ENCODE measurements around the gene PYY. TPM values are rescaled to one million over a fixed set of nuclear protein-coding genes. Genes with fewer than 3 reads are reported as not detected.

PYY gene
- polyA plus RNA-seq, 1 donor from 2014 or later: not detected

DNA sequence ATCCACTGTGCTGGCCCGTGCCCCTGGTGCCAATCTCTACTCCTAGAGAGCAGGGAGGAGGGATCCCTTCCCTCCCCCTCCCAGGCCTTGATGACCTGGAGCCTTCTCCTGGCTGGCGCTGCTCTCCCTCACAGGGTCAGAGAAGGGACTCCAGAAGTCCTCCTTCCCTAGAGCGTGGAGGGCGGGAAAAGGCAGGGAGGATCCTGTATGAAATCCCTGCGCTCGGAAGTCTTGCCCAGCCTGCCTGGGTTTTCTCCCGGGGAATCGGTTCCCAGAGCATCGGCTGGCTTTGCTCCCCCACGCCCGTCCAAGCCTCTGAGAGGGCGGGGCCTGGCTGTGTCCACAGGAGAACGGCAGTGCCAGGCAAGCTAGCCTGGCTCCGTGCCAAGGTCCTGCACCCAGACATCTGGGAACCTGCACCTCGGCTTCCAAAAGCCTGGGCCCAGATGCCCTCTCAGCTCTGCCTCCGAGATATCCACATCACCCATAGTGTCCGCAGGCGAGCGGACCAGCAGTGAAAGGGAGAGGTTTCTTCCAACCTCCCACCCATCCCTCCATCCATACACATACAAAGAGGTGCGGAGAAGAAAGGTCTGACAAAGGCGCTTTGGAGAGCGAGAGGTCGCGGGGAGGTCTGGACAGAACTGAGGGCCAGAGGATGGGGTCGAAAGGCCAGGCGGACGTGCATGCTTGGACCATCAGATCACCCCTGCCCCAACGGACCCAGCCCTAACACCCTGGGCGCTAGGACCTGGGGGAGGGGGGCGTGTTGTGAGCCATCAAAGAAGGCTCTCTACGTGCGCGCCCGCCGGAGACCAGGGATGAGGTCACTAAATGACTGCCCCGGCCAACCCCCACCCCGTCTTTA is 47.5 kb downstream of the PYY start:
- Mint-ChIP-seq H3K9me3 (no peaks in the 10 kb centered on the region), H3K36me3 (no peaks in the 10 kb centered on the region), H3K4me3 (peak overlapping the region; percentile 23 to 91 (median 65)), H3K4me1 (peaks cover 5 to 8% (median 7%) of the 10 kb centered on the region in 3 donors), H3K27me3 (peaks cover 50% of the 10 kb centered on the region), H3K27ac (no peak overlapping the region)

DNA sequence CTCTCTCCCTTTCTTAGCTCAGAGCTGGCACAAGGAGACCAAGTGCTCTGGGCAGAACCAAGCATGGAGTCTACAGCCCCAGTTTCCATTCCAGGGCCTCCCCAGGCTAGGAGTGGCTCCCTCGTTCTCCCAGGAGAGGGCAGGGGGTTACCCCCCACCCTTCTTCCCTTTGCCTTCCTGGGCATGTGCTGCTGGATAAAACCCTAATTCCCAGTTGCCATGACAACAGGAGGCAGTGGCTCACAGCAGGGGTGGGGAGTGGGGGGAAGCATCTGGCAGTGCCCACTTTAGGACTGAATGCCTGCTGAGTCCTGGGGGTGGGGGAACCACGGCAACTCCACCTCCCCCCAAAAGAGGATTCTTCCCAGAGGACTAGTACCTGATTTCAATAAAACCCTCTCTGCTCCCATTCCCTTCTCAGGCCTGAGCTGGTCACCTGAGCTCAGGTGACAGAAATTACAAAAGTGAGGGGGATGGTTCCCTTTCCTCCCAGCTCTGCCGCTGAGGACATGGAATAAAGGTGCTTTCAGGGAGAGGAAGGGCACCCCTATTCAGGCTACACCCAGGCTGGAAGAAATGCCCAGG is 48.2 kb downstream of the PYY start:
- H3K27ac Mint-ChIP-seq: no peak overlapping the region
- H3K9me3 Mint-ChIP-seq: no peaks in the 10 kb centered on the region
- H3K4me1 Mint-ChIP-seq: peaks cover 5 to 13% (median 9%) of the 10 kb centered on the region in 3 donors
- H3K27me3 Mint-ChIP-seq: peaks cover 52% of the 10 kb centered on the region
- H3K4me3 Mint-ChIP-seq: no peak overlapping the region
- H3K36me3 Mint-ChIP-seq: no peaks in the 10 kb centered on the region

Other genes with a start within 250 kb of the PYY start
- gene SOST, start 195.1 kb downstream of the PYY start, polyA plus RNA-seq: not detected
- 10.5 TPM for gene DUSP3, start 175.0 kb downstream of the PYY start, polyA plus RNA-seq
- gene CFAP97D1, start 173.5 kb downstream of the PYY start, polyA plus RNA-seq: not detected
- not detected for gene MPP3, start 120.8 kb downstream of the PYY start, polyA plus RNA-seq
- not detected for gene CD300LG, start 106.8 kb downstream of the PYY start, polyA plus RNA-seq
- 0.18 TPM for gene MPP2, start 46.4 kb downstream of the PYY start, polyA plus RNA-seq
- not detected for gene PPY, start 11.5 kb downstream of the PYY start, polyA plus RNA-seq
- 0.64 TPM for gene NAGS, start 50.7 kb upstream of the PYY start, polyA plus RNA-seq
- gene TMEM101, start 61.0 kb upstream of the PYY start, polyA plus RNA-seq: 24.6 TPM
- 73.4 TPM for gene LSM12, start 112.7 kb upstream of the PYY start, polyA plus RNA-seq
- 22.5 TPM for gene G6PC3, start 116.8 kb upstream of the PYY start, polyA plus RNA-seq
- gene HDAC5, start 169.7 kb upstream of the PYY start, polyA plus RNA-seq: 49.5 TPM
- gene HROB, start 188.0 kb upstream of the PYY start, polyA plus RNA-seq: 0.24 TPM
- not detected for gene ASB16, start 216.8 kb upstream of the PYY start, polyA plus RNA-seq
- gene TMUB2, start 233.0 kb upstream of the PYY start, polyA plus RNA-seq: 43.0 TPM
- gene ATXN7L3, start 245.9 kb upstream of the PYY start, polyA plus RNA-seq: 15.4 TPM

Measured in IgD-negative memory B cell (primary cell).